ENCODE results near the gene CENPF. TPM values are rescaled to one million over a fixed set of nuclear protein-coding genes. Genes with fewer than 3 reads are reported as not detected.

CENPF gene
- total and polyA plus RNA-seq, 2 experiments from 2014 or later, result 123 to 376 TPM

DNA sequence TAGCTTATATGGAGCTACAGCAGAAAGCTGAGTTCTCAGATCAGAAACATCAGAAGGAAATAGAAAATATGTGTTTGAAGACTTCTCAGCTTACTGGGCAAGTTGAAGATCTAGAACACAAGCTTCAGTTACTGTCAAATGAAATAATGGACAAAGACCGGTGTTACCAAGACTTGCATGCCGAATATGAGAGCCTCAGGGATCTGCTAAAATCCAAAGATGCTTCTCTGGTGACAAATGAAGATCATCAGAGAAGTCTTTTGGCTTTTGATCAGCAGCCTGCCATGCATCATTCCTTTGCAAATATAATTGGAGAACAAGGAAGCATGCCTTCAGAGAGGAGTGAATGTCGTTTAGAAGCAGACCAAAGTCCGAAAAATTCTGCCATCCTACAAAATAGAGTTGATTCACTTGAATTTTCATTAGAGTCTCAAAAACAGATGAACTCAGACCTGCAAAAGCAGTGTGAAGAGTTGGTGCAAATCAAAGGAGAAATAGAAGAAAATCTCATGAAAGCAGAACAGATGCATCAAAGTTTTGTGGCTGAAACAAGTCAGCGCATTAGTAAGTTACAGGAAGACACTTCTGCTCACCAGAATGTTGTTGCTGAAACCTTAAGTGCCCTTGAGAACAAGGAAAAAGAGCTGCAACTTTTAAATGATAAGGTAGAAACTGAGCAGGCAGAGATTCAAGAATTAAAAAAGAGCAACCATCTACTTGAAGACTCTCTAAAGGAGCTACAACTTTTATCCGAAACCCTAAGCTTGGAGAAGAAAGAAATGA is 37.6 kb downstream of the CENPF start (continued):
- TF ChIP-seq, protein P1, sequence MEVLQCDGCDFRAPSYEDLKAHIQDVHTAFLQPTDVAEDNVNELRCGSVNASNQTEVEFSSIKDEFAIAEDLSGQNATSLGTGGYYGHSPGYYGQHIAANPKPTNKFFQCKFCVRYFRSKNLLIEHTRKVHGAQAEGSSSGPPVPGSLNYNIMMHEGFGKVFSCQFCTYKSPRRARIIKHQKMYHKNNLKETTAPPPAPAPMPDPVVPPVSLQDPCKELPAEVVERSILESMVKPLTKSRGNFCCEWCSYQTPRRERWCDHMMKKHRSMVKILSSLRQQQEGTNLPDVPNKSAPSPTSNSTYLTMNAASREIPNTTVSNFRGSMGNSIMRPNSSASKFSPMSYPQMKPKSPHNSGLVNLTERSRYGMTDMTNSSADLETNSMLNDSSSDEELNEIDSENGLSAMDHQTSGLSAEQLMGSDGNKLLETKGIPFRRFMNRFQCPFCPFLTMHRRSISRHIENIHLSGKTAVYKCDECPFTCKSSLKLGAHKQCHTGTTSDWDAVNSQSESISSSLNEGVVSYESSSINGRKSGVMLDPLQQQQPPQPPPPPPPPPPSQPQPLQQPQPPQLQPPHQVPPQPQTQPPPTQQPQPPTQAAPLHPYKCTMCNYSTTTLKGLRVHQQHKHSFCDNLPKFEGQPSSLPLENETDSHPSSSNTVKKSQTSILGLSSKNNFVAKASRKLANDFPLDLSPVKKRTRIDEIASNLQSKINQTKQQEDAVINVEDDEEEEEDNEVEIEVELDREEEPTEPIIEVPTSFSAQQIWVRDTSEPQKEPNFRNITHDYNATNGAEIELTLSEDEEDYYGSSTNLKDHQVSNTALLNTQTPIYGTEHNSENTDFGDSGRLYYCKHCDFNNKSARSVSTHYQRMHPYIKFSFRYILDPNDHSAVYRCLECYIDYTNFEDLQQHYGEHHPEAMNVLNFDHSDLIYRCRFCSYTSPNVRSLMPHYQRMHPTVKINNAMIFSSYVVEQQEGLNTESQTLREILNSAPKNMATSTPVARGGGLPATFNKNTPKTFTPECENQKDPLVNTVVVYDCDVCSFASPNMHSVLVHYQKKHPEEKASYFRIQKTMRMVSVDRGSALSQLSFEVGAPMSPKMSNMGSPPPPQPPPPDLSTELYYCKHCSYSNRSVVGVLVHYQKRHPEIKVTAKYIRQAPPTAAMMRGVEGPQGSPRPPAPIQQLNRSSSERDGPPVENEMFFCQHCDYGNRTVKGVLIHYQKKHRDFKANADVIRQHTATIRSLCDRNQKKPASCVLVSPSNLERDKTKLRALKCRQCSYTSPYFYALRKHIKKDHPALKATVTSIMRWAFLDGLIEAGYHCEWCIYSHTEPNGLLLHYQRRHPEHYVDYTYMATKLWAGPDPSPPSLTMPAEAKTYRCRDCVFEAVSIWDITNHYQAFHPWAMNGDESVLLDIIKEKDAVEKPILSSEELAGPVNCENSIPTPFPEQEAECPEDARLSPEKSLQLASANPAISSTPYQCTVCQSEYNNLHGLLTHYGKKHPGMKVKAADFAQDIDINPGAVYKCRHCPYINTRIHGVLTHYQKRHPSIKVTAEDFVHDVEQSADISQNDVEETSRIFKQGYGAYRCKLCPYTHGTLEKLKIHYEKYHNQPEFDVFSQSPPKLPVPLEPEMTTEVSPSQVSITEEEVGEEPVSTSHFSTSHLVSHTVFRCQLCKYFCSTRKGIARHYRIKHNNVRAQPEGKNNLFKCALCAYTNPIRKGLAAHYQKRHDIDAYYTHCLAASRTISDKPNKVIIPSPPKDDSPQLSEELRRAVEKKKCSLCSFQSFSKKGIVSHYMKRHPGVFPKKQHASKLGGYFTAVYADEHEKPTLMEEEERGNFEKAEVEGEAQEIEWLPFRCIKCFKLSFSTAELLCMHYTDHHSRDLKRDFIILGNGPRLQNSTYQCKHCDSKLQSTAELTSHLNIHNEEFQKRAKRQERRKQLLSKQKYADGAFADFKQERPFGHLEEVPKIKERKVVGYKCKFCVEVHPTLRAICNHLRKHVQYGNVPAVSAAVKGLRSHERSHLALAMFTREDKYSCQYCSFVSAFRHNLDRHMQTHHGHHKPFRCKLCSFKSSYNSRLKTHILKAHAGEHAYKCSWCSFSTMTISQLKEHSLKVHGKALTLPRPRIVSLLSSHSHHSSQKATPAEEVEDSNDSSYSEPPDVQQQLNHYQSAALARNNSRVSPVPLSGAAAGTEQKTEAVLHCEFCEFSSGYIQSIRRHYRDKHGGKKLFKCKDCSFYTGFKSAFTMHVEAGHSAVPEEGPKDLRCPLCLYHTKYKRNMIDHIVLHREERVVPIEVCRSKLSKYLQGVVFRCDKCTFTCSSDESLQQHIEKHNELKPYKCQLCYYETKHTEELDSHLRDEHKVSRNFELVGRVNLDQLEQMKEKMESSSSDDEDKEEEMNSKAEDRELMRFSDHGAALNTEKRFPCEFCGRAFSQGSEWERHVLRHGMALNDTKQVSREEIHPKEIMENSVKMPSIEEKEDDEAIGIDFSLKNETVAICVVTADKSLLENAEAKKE (CRISPR knock-in tag; IDR thresholded peaks at IDR 0.05), result no peak

DNA sequence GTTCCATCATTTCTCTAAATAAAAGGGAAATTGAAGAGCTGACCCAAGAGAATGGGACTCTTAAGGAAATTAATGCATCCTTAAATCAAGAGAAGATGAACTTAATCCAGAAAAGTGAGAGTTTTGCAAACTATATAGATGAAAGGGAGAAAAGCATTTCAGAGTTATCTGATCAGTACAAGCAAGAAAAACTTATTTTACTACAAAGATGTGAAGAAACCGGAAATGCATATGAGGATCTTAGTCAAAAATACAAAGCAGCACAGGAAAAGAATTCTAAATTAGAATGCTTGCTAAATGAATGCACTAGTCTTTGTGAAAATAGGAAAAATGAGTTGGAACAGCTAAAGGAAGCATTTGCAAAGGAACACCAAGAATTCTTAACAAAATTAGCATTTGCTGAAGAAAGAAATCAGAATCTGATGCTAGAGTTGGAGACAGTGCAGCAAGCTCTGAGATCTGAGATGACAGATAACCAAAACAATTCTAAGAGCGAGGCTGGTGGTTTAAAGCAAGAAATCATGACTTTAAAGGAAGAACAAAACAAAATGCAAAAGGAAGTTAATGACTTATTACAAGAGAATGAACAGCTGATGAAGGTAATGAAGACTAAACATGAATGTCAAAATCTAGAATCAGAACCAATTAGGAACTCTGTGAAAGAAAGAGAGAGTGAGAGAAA is 38.4 kb downstream of the CENPF start:
- peaks cover 22% of the 10 kb centered on the region for H4K20me1 ChIP-seq (replicated peaks; ENCODE audit: insufficient read depth)
- DNase-seq (ENCODE audit: low spot score), result no peak
- H3K4me1 Mint-ChIP-seq, result no peaks in the 10 kb centered on the region; the same call in 2 of the 3 replicates
- H3K27ac Mint-ChIP-seq, result no peak overlapping the region
- TF ChIP-seq CREB1 (CRISPR knock-in tag; IDR thresholded peaks at IDR 0.05; ENCODE audit: low read depth) (no peak), NANOG (IDR thresholded peaks at IDR 0.05; ENCODE audit: borderline replicate concordance) (no peak), JUNB (IDR thresholded peaks at IDR 0.05; ENCODE audit: unreplicated experiment) (no peak)
- TF ChIP-seq, protein P2, sequence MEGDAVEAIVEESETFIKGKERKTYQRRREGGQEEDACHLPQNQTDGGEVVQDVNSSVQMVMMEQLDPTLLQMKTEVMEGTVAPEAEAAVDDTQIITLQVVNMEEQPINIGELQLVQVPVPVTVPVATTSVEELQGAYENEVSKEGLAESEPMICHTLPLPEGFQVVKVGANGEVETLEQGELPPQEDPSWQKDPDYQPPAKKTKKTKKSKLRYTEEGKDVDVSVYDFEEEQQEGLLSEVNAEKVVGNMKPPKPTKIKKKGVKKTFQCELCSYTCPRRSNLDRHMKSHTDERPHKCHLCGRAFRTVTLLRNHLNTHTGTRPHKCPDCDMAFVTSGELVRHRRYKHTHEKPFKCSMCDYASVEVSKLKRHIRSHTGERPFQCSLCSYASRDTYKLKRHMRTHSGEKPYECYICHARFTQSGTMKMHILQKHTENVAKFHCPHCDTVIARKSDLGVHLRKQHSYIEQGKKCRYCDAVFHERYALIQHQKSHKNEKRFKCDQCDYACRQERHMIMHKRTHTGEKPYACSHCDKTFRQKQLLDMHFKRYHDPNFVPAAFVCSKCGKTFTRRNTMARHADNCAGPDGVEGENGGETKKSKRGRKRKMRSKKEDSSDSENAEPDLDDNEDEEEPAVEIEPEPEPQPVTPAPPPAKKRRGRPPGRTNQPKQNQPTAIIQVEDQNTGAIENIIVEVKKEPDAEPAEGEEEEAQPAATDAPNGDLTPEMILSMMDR (conservative IDR thresholded peaks at IDR 0.05; ENCODE audit: low read depth in 2 of 2), result no peak
- H3K4me2 ChIP-seq, result no peak overlapping the region
- H3K27me3 Mint-ChIP-seq (ENCODE audit: insufficient read depth, low read depth, poor library complexity), result no peaks in the 10 kb centered on the region
- no peak overlapping the region for H2AFZ ChIP-seq
- no peaks in the 10 kb centered on the region for H3F3A ChIP-seq (replicated peaks; ENCODE audit: low read depth)
- no peaks in the 10 kb centered on the region for H3K4me1 ChIP-seq (ENCODE audit: insufficient read depth)
- H3K27me3 ChIP-seq (ENCODE audit: insufficient read depth), result no peaks in the 10 kb centered on the region
- peaks cover 48% of the 10 kb centered on the region for H3K36me3 Mint-ChIP-seq (ENCODE audit: low read depth)
- no peak for ATAC-seq
- H3K9me3 Mint-ChIP-seq, result no peaks in the 10 kb centered on the region
- no peak overlapping the region for H3K4me3 ChIP-seq
- peaks cover 71% of the 10 kb centered on the region for H3K36me3 ChIP-seq (ENCODE audit: insufficient read depth)
- no peak overlapping the region for H3K4me3 Mint-ChIP-seq
- H3K9me2 ChIP-seq (ENCODE audit: insufficient read depth), result no peaks in the 10 kb centered on the region
- no peaks in the 10 kb centered on the region for H3K79me2 ChIP-seq (replicated peaks; ENCODE audit: insufficient read depth)
- no peak overlapping the region for H3K27ac ChIP-seq (ENCODE audit: low read depth)

Data from GM23338 (cell line).